Amniotic epithelial cell (primary cell): Measurements from ENCODE around the gene CAV2.

Source experiments
- DNase-seq: peaks from one replicate; pipeline ENCODE4 v3.0.0-alpha.2; 2010; ENCODE audit warnings: low read depth

The CAV2 gene

DNA sequence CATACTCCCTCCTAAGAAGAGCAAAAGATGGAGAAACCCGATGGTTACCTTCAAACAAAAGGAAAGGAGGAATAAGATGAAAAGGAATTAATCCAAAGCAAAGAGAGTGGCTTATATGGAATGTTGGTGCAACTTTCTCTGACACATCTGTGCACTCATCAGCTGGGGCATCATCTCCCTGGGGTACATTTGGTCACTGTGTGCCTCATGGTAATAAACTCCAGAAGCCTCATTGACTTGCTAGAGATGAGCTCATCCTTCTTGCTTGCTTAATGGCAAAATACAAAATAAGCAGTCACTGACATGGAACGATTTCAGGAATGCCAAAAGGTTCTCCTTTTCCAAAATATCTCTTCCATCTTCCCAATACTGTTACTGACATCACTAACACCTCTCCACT is 47.8 kb downstream of the CAV2 start:
- DNase-seq, result no peak

GRCh38 chr7:116548506-116548905 is 49.0 kb downstream of the CAV2 start:
- no peak for DNase-seq

- DNase-seq, result no peak
These were observed 49.8 kb downstream of the CAV2 start for GRCh38 chr7:116549370-116549769.

DNA sequence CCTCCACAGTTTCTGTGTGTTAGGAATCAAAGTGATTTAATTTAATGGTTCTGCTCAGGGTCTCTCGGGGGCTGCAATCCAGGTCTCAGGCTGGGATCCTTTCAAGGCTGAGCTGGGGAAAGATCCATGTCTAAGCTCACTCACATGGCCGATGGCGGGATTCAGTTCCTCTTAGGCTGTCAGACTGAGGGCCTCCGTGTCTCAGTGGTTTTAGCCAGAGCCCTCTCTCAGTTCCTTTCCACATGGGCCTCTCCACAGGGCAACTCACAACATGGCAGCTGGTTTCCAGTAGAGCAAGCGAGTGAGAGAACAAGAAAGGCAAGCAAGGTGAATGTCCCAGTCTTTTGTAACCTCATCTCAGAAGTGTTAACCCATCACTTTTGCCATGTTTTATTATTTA is 52.2 kb downstream of the CAV2 start:
- no peak for DNase-seq

GRCh38 chr7:116552602-116553001 is 53.1 kb downstream of the CAV2 start:
- DNase-seq, result no peak

DNA sequence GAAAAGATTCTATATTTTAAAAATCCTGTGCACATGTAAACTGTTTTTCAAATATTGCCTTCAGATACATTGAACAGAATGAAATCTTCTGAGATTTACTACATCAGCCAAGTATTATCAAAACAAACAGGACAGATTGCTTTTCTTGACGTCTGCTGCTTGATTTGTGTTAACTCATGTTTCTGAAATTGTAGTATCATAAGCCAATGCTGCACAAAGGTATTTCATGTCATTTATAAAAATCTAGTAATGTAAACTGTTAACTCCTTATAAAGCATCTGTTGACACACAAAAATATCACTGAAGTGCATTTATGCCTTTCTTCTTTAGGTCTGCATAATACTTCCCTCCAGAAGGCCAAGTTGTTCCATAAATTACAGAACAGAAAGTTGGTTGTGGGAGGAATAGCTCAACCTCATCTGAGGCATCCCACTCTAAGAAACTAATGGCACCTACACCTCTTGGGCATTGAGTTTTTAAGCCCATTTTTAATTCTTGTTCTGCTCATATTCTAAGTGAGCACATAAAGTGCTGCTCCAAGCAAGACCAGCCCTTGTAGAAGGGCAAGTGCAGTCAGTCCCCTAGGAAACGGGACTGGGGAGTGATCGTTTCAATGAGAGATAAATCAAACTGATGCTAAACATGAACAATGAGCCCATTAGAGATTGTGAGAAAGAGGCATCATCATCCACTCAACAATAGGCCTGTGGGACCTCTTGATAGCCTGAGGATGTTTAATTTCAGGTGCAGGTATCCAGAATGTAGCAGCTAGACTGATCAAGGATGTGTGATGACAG is 53.8 kb downstream of the CAV2 start:
- no peak for DNase-seq

DNA sequence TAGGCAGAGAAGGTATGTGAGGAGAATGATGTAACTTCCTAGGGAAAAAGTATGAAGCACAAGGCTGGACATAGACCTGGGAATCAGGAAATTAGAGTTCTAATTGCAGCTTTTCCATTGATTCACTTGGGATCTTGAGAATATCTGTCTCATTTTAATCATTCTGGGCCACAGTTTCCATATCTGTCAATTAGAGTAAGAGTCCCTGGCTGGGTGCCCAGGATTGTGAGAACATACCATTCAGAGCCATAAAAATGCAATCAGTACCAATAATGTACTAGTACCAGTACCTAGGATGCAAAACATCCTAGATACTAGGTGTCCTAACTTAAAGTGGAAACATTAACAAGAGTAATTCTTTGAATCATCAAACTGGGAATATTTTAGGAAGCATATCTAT is 54.9 kb downstream of the CAV2 start:
- no peak for DNase-seq

DNA sequence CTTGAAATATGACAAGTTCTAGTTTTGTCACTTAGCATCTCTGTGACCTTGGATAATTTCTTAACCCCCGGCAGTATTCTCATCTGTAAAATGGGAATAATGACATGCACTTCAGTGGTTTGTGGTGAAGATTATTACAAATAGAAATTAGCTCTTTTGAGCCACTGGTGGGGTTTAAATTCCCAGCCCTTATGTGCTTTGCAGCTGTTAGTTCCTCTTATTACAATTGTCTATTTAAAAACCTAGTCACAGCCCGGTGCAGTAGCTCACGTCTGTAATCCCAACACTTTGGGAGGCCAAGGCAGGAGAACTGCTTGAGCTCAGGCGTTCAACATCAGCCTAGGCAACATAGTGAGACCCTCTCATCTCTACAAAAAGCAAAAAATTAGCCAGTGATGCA is 55.4 kb downstream of the CAV2 start:
- no peak for DNase-seq

- no peak for DNase-seq
These were observed 57.6 kb downstream of the CAV2 start for GRCh38 chr7:116557066-116557585.

DNA sequence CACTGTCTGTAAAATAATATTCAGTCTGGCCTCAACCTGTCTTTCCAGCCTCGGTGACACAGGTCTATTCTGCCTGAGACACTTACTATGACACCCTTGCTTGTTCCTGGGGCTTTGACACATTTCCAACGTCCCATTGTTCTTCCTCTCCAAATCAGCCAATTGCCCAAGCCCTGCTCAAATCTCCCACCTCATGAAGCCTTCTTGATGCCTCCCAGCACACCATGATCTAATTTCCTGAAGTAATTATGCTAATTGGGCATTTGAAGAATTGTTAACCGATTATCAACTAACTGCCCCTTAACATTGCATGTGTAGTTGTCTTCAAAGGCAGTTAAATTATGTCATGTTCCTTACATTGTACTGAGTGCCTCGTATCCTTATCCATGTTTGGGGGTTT is 58.4 kb downstream of the CAV2 start:
- no peak for DNase-seq
